GM23338 (cell line): ENCODE data around the gene P3R3URF. TPM values are rescaled to one million over a fixed set of nuclear protein-coding genes. Genes with fewer than 3 reads are reported as not detected.

Experiments
- ATAC-seq: fragments of 200-7000 bp; cut with Tn5 transposase; 3 replicates; pipeline ENCODE4 v1.9.1; 2020
- DNase-seq: peaks from one replicate; pipeline ENCODE4 v3.0.0-alpha.2; 2015; ENCODE audit warnings: low spot score
- H2AFZ ChIP-seq: fragments of 200-600 bp; sonication (generic); 2 replicates; pipeline ENCODE4 v1.8.0; 2016; ENCODE audit warnings: antibody characterized with exemption, mild to moderate bottlenecking, moderate library complexity
- H3F3A ChIP-seq: fragments of 200-600 bp; sonication (generic); replicated peaks from 2 replicates; pipeline ENCODE4 v1.8.0; 2017; ENCODE audit warnings: antibody characterized with exemption, mixed run types, low read depth
- H3K27ac ChIP-seq: fragments of 200-600 bp; sonication (generic); 2 replicates; pipeline ENCODE4 v1.6.1; 2016; ENCODE audit warnings: low read depth
- H3K27me3 ChIP-seq: fragments of 200-600 bp; sonication (generic); 2 replicates; pipeline ENCODE4 v1.8.0; 2016; ENCODE audit warnings: mild to moderate bottlenecking, mixed run types, moderate library complexity; ENCODE audit not compliant: insufficient read depth
- H3K36me3 ChIP-seq: fragments of 200-600 bp; sonication (generic); 2 replicates; pipeline ENCODE4 v1.8.0; 2016; ENCODE audit warnings: mild to moderate bottlenecking; ENCODE audit not compliant: insufficient read depth
- H3K4me1 ChIP-seq: fragments of 200-600 bp; sonication (generic); 2 replicates; pipeline ENCODE4 v1.8.0; 2016; ENCODE audit warnings: mild to moderate bottlenecking, moderate library complexity; ENCODE audit not compliant: insufficient read depth
- H3K4me2 ChIP-seq: fragments of 200-600 bp; sonication (generic); 2 replicates; pipeline ENCODE4 v1.7.1; 2017; ENCODE audit warnings: mixed run types
- H3K4me3 ChIP-seq: fragments of 200-600 bp; sonication (generic); 2 replicates; pipeline ENCODE4 v1.6.1; 2016; ENCODE audit warnings: mixed run types
- H3K79me2 ChIP-seq: fragments of 200-600 bp; sonication (generic); replicated peaks from 2 replicates; pipeline ENCODE4 v1.8.0; 2017; ENCODE audit warnings: mild to moderate bottlenecking; ENCODE audit not compliant: insufficient read depth
- H3K9me2 ChIP-seq: fragments of 200-600 bp; sonication (generic); 2 replicates; pipeline ENCODE4 v1.8.0; 2017; ENCODE audit not compliant: insufficient read depth
- H4K20me1 ChIP-seq: fragments of 200-600 bp; sonication (generic); replicated peaks from 2 replicates; pipeline ENCODE4 v1.8.0; 2017; ENCODE audit warnings: mild to moderate bottlenecking; ENCODE audit not compliant: insufficient read depth
- H3K27ac Mint-ChIP-seq: 2 replicates; pipeline ENCODE4 v1.8.0; 2020; ENCODE audit warnings: inconsistent platforms, mild to moderate bottlenecking, moderate library complexity, mixed read lengths
- H3K27me3 Mint-ChIP-seq: 3 replicates; pipeline ENCODE4 v1.8.0; 2022; ENCODE audit warnings: low read depth, mild to moderate bottlenecking, moderate library complexity, mixed read lengths, inconsistent platforms; ENCODE audit not compliant: insufficient read depth, poor library complexity
- H3K36me3 Mint-ChIP-seq: 3 replicates; pipeline ENCODE4 v1.8.0; 2021; ENCODE audit warnings: low read depth, mild to moderate bottlenecking, inconsistent platforms, moderate library complexity, mixed read lengths
- H3K4me1 Mint-ChIP-seq: 3 replicates; pipeline ENCODE4 v1.8.0; 2020; ENCODE audit warnings: mild to moderate bottlenecking, inconsistent platforms, mixed read lengths
- H3K4me3 Mint-ChIP-seq: 3 replicates; pipeline ENCODE4 v1.8.0; 2021; ENCODE audit warnings: moderate library complexity, mild to moderate bottlenecking, inconsistent platforms, mixed read lengths
- H3K9me3 Mint-ChIP-seq: 3 replicates; pipeline ENCODE4 v1.8.0; 2020; ENCODE audit warnings: moderate library complexity, mild to moderate bottlenecking, inconsistent platforms, mixed read lengths
- CREB1 ChIP-seq: fragments of 250-450 bp; sonication (Bioruptor Pico); IDR thresholded peaks from 2 replicates; pipeline ENCODE4 v1.5.0; 2020; ENCODE audit warnings: low read depth, mild to moderate bottlenecking, moderate library complexity
- EZH2 ChIP-seq: fragments of 200-600 bp; sonication (generic); IDR thresholded peaks from one replicate; pipeline ENCODE4 v1.8.0; 2017; ENCODE audit warnings: antibody characterized with exemption, mild to moderate bottlenecking, low read depth; ENCODE audit not compliant: unreplicated experiment
- EZH2phosphoT487 ChIP-seq: fragments of 200-600 bp; sonication (generic); IDR thresholded peaks from one replicate; pipeline ENCODE4 v1.8.1; 2018; ENCODE audit warnings: antibody characterized with exemption; ENCODE audit not compliant: unreplicated experiment
- JUNB ChIP-seq: IDR thresholded peaks from one replicate; pipeline ENCODE4 v1.6.1; 2016; ENCODE audit warnings: antibody characterized with exemption; ENCODE audit not compliant: unreplicated experiment
- NANOG ChIP-seq: IDR thresholded peaks from 2 replicates; pipeline ENCODE4 v1.6.1; 2016; ENCODE audit warnings: antibody characterized with exemption, borderline replicate concordance
- POLR2AphosphoS5 ChIP-seq: IDR thresholded peaks from 2 replicates; pipeline ENCODE4 v1.6.1; 2016; ENCODE audit warnings: antibody characterized with exemption, low read depth
- REST ChIP-seq: IDR thresholded peaks from one replicate; pipeline ENCODE4 v1.6.1; 2018; ENCODE audit warnings: antibody characterized with exemption; ENCODE audit not compliant: unreplicated experiment
- ZNF114 ChIP-seq: fragments of 250-450 bp; sonication (Bioruptor Pico); IDR thresholded peaks from 2 replicates; pipeline ENCODE4 v1.5.0; 2020; ENCODE audit warnings: mild to moderate bottlenecking, moderate library complexity
- ZNF462 ChIP-seq: fragments of 250-450 bp; sonication (Bioruptor Pico); IDR thresholded peaks from 2 replicates; pipeline ENCODE4 v1.5.0; 2020; ENCODE audit warnings: mild to moderate bottlenecking, moderate library complexity
- polyA plus RNA-seq: library from polyadenylated mRNA; unstranded; fragments of >200 nt; fragmentation: Nextera tagmentation; extraction: Ambion mirVana; gene quantifications from 2 replicates; pipeline ENCODE4 v1.2.1, GENCODE V29; 2016
- total RNA-seq: library from RNA; depleted of rRNA; stranded (reverse); fragments of >200 nt; shearing (Covaris generic); gene quantifications from 2 replicates; pipeline ENCODE4 v1.2.3, GENCODE V29; 2014

P3R3URF gene
- total and polyA plus RNA-seq, 2 experiments from 2014 or later = not detected

- TF ChIP-seq REST (no peak), POLR2AphosphoS5 (no peak), ZNF114 (no peak), NANOG (no peak), ZNF462 (CRISPR knock-in tag) (no peak)
Measured at GRCh38 chr1:46205141-46205540, 28.9 kb upstream of the P3R3URF start (continued).

GRCh38 chr1:46204406-46204742, 28.1 kb upstream of the P3R3URF start:
- no peaks in the 10 kb centered on the region for H3K9me2 ChIP-seq
- H3K27ac ChIP-seq = no peak overlapping the region
- Mint-ChIP-seq H3K9me3 (no peaks in the 10 kb centered on the region), H3K4me1 (peaks cover 24% of the 10 kb centered on the region), H3K4me3 (peak overlapping the region; percentile 92), H3K27ac (no peak overlapping the region), H3K36me3 (no peaks in the 10 kb centered on the region), H3K27me3 (peaks cover 20% of the 10 kb centered on the region)
- no peak overlapping the region for H2AFZ ChIP-seq
- ATAC-seq = no peak
- H3K4me3 ChIP-seq = peak overlapping the region; percentile 100
- no peaks in the 10 kb centered on the region for H4K20me1 ChIP-seq
- no peaks in the 10 kb centered on the region for H3K79me2 ChIP-seq
- DNase-seq = no peak
- H3K4me1 ChIP-seq = peaks cover 6% of the 10 kb centered on the region
- no peaks in the 10 kb centered on the region for H3K36me3 ChIP-seq
- H3K27me3 ChIP-seq = 0 out of 2 replicates have a peak, but pooled peaks cover 5% of the 10 kb centered on the region
- H3K4me2 ChIP-seq = peak overlapping the region; percentile 97
- 0 out of 2 replicates have a peak, but pooled peaks cover 5% of the 10 kb centered on the region for H3F3A ChIP-seq
- TF ChIP-seq EZH2phosphoT487 (no peak), EZH2 (no peak), CREB1 (CRISPR knock-in tag) (no peak), REST (no peak), NANOG (no peak), JUNB (no peak)
